Smooth muscle cell of the pulmonary artery (primary cell): ENCODE data around the gene USP13. TPM values are rescaled to one million over a fixed set of nuclear protein-coding genes. Genes with fewer than 3 reads are reported as not detected.

ENCODE experiments used
- total RNA-seq: library from RNA; depleted of rRNA; stranded (reverse); fragments of >200 nt; gene quantifications from 2 replicates; pipeline ENCODE4 v1.2.3, GENCODE V29; 2014

USP13 gene
- 8.6 and 10.6 TPM in 2 replicates for total RNA-seq

DNA sequence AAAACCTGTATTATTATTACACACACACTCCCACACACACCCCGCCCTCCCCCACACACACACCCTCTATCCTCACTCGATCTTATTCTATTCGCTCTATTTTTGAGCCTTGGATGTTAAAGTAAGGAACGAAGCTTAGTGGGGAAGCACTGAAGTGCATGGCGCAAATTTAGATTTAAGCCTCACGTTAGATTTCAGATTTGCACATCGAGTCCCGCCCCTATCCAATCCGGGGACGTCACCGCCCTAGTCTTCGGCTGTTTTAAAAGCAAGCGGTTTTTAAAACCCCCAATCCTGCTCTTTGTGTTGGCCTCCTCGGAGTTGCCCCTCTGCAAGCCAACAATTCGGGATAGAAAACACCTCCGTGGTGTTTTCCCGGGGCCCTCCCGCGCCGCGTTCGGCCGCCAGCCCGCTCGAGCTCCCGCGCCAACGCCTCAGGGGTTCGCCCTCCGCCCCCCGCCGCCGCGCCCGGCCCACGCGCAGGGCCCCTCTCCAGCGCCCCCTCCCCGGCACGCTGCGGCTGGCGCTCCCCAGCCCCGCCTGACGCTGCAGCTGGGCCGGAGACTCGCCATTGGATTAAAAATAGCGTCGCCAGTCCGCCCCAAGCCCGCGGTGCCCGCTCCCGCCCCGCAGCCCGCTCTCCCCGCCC, at the start of gene USP13:
USP13 (plus strand) TSS at position 594 of the 649 bp plus-strand sequence. CDS start 186 bp downstream, outside the sequence.

GRCh38 chr3:179604321-179605078, 48.3 kb upstream of the USP13 start, which contains the start of the genes MRPL47 and NDUFB5:
TSS of gene MRPL47 (minus strand) at chr3:179604638. CDS start at chr3:179604624, 14 bp downstream.
TSS of gene NDUFB5 (plus strand) at chr3:179604794. CDS start at chr3:179604816, 22 bp downstream.

Other genes starting within 250 kb of the USP13 start
- 66.5 and 91.0 TPM in 2 replicates for gene GNB4, start 201.6 kb upstream of the USP13 start, total RNA-seq
- 35.9 and 36.5 TPM in 2 replicates for gene ACTL6A, start 90.1 kb upstream of the USP13 start, total RNA-seq
- 14.8 and 19.6 TPM in 2 replicates for gene MRPL47, start 48.4 kb upstream of the USP13 start, total RNA-seq
- gene NDUFB5, start 48.2 kb upstream of the USP13 start, total RNA-seq, result 49.1 and 74.0 TPM in 2 replicates